GM20431 (cell line): ENCODE measurements around the gene GDE1.
"Not testable (repeated sequence)": the region's sequence is repeated elsewhere in the genome, so short reads cannot be mapped to it uniquely, and the experiment has no call there.

Experiments
- in situ Hi-C: fragments of 300-500 bp; cut with MseI, MboI; formaldehyde crosslinking; loops from one replicate; pipeline ENCODE4 v1.15.0; 2020; ENCODE audit warnings: low sequenced_read_pairs; ENCODE audit not compliant: unreplicated experiment

GDE1 gene, protein sequence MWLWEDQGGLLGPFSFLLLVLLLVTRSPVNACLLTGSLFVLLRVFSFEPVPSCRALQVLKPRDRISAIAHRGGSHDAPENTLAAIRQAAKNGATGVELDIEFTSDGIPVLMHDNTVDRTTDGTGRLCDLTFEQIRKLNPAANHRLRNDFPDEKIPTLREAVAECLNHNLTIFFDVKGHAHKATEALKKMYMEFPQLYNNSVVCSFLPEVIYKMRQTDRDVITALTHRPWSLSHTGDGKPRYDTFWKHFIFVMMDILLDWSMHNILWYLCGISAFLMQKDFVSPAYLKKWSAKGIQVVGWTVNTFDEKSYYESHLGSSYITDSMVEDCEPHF

DNA sequence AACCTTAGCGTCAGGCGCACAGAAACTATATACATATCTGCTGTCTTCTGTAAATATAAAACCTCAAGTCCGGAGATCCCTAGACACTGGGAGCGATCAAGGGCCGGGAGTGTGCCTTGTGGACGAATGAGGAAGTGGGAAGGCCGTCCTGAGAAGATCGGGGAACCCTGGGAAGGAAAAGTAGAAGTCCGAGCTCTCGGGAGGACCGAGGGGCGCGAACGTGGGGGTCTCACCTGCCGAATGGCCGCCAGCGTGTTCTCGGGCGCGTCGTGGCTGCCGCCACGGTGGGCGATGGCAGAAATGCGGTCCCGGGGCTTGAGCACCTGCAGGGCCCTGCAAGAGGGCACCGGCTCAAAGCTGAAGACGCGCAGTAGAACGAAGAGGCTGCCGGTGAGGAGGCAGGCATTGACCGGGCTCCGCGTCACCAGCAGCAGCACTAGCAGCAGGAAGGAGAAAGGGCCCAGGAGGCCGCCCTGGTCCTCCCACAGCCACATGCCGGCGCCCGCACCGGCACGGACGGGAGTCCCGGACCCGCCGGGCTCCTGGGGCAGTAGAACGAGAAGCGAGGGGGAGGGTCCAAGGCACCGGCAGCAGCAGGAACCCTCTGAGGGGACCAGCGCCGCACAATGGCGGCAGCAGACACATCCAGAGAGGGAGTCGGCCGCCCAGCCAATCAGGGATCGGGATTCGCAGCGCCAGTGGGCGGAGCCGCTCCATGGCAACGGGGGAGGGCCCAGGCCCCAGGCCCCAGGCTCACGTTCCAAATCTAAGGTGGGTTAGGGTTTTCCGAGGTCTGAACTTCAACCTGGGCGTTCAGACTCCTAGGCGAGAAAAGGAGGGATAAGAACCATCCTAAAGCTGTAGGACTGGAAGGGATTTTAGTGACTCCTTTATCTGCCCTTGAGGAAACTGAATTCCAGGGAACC is at the start of gene GDE1:
GDE1 (minus strand) TSS at position 628 of the 926 bp plus-strand sequence; CDS start at position 494, 134 bp downstream.
- in situ Hi-C loops, result loop anchor here (25.0 kb wide), 1 partner anchor 434 kb away; no protein-coding TSS in a partner anchor

- in situ Hi-C loops, result no loop called here
Measured at GRCh38 chr16:19567560-19567959, 45.7 kb upstream of the GDE1 start.

- in situ Hi-C loops, result no loop called here
Measured at GRCh38 chr16:19566362-19566761, 44.5 kb upstream of the GDE1 start.

DNA sequence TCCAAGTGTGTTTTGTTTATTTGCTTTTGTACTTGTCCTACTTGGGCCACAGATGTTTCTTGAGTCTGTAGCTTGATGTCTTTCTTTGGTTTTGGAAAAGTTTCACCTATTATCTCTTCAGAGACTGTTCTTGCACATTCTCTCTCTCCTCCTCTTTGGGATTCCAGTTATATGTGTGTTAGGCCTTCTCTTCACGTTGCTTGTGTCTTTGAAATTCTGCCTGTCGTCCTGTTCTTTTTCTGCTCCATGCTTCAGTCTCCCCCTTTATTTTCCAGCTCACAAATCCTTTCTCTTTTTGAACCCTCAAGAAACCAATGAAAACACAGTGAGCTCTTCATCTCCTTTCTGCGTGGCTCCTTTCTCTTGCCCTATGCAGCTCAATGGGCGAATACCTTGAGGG is 41.5 kb upstream of the GDE1 start:
- in situ Hi-C loops, result no loop called here

GRCh38 chr16:19560078-19560477 is 38.2 kb upstream of the GDE1 start:
- in situ Hi-C loops, result no loop called here

DNA sequence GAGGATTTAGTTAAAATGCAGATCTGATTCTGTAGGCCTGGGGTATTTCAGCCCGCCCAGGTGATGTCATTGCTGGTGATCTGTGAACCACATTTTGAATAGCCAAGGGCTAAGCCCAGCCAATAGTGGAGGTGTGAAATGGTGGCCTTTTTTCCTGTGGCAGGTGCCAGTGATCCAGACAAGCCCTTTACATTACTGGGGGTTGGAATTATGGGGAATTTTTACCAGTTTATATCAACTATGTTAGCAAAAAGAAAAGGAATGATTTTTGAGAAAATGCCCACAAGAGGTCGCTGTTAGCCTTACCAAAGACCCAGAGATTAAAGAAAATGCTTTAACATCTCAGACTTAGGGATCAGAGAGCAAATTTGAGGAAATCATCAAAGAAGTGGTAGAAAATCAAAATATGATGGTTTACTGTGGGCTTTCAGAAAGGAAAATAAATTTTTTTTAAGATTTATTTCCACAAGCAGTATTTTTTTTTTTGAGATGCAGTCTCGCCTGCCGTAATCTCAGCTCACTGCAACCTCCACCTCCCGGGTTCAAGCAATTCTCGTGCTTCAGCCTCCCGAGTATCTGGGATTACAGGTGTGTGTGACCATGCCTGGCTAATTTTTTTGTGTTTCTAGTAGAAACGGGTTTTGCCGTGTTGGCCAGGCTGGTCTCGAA is 37.5 kb upstream of the GDE1 start:
- in situ Hi-C loops, result no loop called here

GRCh38 chr16:19555938-19556771 is 34.3 kb upstream of the GDE1 start:
- in situ Hi-C loops, result no loop called here

- in situ Hi-C loops, result no loop called here
Measured at GRCh38 chr16:19555186-19555937, 33.5 kb upstream of the GDE1 start, which contains the start of gene VPS35L. Gene VPS35L, plus strand, starts transcription at chr16:19555703. Its CDS starts 27 bp downstream, at chr16:19555730.

DNA sequence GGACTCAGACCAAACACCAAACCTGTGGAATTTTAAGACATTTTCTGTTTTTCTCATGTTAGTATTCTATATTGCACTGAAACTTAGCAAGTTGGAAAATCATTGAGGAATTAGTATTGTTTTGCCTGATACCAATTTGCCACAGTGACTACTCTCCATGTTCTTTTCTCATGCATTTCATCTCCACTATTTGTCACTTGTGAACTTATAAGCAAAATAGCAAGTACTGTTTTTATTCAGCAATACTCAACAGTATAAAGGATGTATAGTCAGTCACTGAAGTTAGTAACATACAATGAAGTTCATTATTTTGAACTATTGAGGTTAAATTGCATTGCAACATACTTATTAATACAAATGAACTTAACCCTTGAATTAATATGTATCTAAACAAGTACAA is 27.8 kb upstream of the GDE1 start:
- in situ Hi-C loops, result no loop called here

DNA sequence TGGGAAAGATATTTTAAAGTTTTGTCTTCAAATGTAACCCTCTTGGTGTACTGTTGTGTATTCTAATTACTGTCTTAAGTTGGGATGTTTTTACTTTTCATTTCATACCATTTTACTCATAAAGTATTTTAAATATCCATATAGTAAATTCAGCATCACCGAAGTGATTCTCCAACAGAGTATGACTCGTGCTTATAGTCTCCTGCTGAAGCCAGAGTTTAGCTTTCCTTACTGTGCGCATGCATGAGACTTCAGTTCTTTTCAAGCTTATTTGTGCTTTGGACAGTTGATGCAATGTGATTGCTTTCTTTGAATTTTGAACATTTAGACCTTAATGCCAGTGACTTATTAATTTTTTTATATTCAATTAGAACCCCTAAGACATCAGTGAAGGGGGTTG is 26.2 kb upstream of the GDE1 start:
- in situ Hi-C loops, result no loop called here

DNA sequence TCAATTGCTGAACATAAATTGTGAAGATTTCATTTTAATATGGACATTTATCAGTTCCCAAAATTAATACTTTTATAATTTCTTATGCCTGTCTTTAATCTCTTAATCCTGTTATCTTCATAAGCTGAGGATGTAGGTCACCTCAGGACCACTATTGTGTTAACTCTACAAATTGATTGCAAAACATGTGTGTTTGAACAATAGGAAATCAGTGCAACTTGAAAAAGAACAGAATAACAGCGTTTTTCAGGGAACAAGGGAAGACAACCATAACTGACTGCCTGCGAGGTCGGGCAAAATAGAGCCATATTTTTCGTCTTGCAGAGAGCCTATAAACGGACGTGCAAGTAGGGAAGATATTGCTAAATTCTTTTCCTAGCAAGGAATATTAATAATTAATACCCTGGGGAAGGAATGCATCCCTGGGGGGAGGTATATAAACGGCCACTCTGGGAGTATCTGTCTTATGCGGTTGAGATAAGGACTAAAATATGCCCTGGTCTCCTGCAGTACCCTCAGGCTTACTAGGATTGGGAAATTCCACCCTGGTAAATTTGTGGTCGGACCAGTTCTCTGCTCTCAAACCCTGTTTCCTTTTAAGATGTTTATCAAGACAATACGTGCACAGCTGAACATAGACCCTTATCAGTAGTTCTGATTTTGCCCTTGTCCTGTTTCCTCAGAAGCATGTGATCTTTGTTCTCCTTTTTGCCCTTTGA is 21.5 kb upstream of the GDE1 start:
- in situ Hi-C loops, result not testable (repeated sequence)

DNA sequence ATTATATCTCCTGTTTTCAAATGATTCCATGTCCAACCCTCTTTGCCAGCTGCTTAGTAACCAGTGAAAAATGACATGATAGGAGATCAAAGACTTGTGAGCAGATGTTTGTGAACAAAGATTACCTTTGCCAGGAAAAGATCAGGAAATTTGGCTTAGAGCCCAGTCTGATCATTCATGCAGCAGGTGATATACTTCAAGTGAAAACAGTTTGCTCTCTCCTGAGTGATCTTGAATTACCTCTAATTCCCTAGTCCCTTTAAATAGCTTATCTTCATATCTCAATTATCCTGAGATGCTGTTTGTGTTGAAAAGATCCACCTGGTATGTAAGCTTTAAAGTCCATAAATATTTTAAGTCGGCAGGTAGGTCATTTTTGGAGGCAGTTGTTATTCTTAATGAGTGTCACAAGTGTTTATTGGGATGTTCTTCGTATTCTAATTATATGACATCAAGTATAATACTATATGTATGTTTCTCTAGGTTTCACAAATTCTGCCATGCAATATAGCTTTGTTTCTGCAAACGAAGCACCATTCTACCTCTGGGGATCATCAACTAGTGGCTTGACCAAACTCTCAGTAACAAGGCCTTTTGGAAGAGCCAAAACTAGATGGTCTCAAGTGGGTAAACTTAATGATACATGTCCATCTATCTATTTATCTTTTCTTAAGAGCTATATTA is 20.4 kb upstream of the GDE1 start:
- in situ Hi-C loops, result no loop called here

DNA sequence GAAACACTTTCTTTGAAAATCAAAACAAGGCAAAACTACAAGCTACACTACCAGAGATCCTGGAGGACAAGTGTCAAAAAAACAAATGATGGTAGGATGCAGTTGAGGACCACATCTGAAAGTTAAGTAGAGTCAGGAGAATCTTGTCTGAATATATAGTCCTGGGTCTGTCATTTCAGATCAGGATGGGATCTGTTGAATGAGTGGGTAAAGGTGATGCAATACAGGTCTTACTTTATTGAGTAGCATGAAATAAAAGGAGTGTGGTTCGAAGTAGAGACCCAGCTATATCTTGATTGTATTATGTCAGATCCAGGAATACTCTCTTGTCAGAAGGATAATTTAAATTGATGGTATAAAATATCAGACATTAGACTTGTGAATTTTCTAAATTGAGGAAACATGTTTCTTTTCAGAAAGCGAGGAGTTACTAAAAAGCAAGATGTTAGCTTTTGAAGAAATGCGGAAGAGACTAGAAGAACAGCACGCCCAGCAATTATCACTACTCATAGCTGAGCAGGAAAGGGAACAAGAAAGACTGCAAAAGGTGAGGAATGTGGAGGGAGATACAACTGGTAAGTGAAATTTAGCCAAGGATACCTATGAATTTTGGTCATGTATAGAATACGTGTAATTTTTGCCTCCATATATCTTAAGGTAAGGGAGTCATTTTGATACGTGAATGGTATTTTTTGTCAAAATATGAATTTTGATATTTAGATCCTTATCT is 18.5 kb upstream of the GDE1 start:
- in situ Hi-C loops, result no loop called here

- in situ Hi-C loops, result no loop called here
Measured at GRCh38 chr16:19532601-19533000, 10.7 kb upstream of the GDE1 start.

GRCh38 chr16:19528666-19529065 is 6.8 kb upstream of the GDE1 start:
- in situ Hi-C loops, result no loop called here

DNA sequence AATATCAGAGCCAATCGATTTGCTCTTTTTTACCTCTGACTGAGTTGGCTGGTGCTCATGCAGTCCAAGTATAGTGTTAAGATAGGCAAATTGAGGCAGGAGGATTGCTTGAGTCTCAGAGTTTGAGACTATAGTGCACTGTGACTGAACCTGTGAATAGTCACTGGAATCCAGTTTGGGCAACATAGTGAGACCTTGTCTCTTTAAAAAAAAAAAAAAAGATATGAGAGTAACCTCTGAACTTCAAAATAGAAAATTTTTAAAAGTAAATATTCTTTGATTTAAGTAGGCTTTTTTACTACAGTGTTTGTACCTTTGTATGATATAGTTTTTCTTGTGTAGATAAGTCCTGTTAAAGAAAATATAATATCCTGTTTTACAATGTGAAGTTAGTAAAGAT is 5.3 kb upstream of the GDE1 start:
- in situ Hi-C loops, result no loop called here

DNA sequence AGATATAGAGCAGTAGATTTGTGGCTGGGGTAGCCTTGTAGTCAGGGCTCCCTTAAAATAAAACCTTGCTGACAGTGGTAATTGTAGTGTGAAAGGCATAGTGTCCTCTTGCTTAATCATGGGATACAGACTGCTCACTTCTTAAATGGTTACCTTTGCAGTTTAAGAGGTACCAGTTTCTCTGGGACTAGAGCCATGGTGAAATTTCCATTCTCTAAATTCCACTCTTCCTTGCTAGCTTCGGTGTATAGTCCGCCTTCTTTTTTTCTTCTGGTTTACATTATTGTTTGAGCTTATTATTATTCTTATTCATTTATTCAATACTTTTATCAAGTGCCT is 3.5 kb upstream of the GDE1 start:
- in situ Hi-C loops, result no loop called here
